HL-60 (cell line): ENCODE data around the gene CFC1.
"Not testable (repeated sequence)": the region's sequence is repeated elsewhere in the genome, so short reads cannot be mapped to it uniquely, and the experiment has no call there.

Source experiments
- CTCF ChIP-seq: IDR thresholded peaks from one replicate; pipeline ENCODE4 v1.5.1; 2011; ENCODE audit warnings: low read length, control low read depth, inconsistent platforms; ENCODE audit not compliant: insufficient read depth
- POLR2AphosphoS5 ChIP-seq: IDR thresholded peaks from 2 replicates; pipeline ENCODE4 v1.6.1; 2012; ENCODE audit warnings: low read depth

DNA sequence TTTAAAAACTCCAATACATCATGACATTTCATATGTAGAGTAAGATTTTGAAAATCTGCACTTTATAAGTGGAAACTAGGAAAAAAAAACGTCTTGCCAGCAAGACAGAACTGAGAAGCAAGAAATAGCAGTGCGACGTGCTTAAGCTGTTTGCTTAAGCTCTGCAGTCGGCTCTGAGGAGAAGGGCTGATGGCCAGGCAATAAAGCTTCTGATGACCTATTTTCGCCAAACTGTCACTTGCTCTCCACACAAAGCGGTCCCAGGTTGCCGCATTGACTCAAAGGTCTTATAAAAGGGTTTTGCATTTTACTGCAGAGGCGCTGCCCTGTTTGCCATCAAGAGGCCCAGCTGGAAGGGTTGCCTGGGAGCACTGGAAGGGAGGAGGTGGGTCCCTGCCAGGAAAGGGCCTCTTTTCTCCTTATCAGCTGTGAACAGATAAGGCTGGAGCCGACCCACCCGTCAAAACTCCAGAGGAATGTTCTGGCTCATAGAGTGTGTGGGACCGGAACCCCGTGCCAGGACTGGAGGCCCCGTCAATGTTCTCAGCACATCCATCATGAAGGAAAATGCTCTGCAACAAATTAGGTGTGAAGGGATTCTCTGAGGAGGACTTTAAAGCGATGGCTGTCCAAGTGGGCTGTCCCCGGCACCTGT is 2.4 kb upstream of the CFC1 start:
- TF ChIP-seq POLR2AphosphoS5, CTCF: not testable (repeated sequence)
